ENCODE measurements around the gene SSTR5.
"Not testable (repeated sequence)": the region's sequence is repeated elsewhere in the genome, so short reads cannot be mapped to it uniquely, and the experiment has no call there.

The SSTR5 gene

GRCh38 chr16:1072526-1073261, at the start of gene SSTR5:
Gene SSTR5, plus strand, starts transcription at chr16:1072747. Its CDS starts 6,122 bp downstream, at chr16:1078869.
- no peak for DNase-seq

DNA sequence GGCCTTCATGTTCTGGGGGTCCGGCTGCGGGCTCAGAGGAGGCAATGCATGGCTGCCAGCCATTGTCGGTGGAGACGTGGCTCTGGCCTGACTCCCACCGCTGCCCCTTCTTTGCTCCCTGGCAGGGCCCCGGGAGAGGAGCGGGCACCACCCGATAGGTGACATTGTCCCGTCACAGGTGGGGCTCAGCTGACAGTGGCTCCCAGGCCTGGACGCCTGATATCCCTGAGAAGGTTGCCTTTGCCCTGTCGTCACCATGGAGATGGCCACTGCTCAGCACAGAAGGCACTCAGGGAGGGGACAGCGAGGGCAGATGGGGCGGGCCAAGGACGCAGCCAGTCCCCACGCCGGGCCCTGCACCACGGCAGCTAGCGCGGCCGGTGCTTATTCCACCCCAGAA, 48.4 kb upstream of the SSTR5 start:
- no peak for DNase-seq

GRCh38 chr16:1025183-1025809, 47.3 kb upstream of the SSTR5 start:
- DNase-seq: not testable (repeated sequence)

GRCh38 chr16:1026057-1026783, 46.3 kb upstream of the SSTR5 start:
- no peak for DNase-seq

DNA sequence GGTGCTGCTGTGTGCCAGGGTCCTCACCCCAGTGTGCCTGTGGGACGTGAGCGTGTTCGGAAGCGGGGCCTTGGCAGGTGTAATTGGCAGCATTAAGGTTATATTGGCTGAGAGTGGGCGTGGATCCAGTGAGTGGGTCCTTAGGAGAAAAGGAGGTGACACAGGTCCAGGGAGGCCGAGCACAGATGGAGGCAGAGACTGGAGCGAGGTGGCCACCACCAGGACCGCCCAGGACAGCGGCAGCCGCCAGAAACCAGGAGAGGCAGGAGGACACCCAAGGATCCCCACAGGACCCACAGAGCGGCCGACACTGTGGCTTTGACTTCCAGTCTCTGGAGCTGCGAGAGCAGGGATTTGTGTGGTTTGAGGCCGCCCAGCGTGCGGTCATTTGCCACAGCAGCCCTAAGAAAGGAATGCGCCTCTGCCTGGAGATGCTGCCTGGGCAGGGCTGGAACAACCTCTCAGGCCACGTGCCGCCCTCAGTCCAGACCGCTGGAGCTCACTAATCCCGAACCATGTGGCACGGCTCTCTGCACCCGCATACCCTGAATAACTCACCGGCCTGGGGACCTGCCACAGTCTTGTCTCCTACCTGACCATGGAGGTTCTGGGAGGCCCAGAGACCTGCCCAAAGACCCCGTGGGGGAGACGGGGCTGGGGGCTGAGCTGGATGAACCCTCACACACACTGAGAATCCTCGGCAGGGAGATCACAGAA, 45.6 kb upstream of the SSTR5 start:
- DNase-seq: no peak

DNA sequence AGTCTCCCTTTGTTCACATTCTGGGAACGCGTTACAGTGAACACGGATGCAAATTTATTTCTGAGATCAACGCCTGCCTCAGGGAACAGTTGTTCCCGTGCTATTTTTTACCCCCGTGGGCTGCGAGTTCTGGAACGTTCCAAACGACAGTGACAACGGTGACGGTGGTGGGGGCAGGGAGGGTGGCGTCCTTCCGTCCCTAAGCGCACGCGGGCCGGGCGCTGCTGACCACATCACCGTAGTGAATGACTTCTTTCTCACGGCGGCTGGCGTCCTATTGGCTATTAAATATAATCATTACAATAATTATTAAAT, 45.1 kb upstream of the SSTR5 start:
- no peak for DNase-seq

GRCh38 chr16:1028056-1028455, 44.5 kb upstream of the SSTR5 start:
- DNase-seq: no peak

- DNase-seq: no peak
These were observed 43.9 kb upstream of the SSTR5 start for GRCh38 chr16:1028524-1029258.

DNA sequence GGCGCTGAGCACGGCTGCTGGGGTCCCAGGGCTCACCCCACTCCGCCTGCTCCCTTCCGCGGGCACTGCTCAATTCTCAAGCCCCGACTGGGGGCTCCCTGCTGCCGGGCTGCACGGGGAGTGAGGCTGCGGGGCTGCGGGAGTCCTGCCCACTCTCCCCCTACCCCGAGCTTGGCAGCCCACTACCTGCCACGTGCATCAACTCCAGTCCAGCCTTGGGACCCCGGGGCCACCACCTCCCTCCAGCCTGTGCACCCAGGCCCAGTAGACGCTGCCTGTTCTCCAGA, 43.3 kb upstream of the SSTR5 start:
- DNase-seq: no peak

DNA sequence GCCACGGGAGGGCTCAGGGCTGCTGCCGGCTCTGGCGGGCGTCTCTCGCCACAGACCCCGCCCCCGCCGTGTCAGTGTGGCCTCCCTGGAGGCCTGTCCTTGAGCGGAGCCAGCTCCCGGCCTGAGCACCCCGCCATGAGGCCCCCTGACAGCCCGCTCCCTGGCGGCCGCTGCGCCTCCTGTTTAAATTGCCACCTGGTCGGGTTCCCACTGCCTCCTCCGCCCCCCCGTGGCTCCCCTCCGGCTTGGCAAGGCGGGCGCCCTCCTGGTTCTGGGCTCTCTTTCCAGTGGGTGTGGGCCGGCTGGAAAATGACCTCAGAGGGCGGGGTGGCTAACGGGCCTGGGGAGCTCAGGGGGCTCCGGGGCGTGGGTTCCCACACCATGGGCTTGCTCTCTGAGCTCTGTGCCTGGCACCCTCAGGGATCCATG, 42.1 kb upstream of the SSTR5 start:
- no peak for DNase-seq

GRCh38 chr16:1031666-1032065, 40.9 kb upstream of the SSTR5 start:
- no peak for DNase-seq

DNA sequence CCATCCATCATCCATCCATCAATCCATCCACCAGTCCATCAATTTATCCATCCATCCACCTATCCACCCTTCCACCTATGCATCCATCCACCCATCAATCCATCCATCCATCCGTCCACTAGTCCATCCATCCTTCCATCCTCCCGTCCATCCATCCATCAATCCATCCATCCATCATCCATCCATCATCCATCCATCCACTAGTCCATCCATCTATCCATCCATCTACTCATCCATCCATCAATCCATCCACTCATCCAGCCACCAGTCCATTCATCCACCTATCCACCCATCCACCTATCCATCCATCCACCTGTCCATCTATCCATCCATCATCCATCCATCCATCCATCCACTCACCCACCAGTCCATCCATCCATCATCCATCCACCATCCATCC, 39.9 kb upstream of the SSTR5 start:
- DNase-seq: no peak

GRCh38 chr16:1033128-1033679, 39.3 kb upstream of the SSTR5 start:
- no peak for DNase-seq

DNA sequence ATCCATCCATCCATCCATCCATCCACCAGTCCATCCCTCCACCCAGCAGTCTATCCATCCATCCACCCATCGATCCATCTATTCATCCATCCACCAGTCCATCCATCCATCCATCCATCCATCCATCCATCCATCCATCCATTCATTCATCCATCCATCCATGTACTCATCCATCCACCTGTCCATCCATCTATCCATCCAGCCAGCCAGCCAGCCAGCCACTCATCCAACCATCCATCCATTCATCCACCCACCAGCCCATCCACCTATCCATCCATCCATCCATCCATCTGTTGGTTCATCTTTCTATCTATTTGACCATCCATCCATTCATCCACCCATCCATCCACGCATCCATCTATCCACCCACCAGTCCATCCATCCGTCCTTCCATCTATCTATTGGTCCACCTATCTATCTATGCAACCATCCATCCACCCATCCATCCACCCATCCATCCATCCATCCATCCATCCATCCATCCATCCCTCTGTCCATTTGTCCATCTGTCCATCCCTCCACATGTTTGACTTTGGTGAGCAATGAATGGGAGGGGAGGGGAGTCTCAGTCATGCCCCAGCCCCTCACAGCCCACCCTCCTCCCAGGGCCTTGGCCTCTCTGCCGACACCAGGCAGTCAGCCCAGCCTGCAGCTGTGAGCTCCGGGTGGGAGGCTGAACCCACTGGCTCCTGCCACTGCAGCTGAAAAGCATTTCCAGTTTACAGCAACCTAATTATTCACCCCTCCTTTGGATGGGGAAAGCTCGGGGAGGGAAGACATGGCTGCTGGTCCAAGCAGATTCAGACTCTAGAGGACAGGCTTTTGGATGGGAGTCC, 38.1 kb upstream of the SSTR5 start:
- no peak for DNase-seq

GRCh38 chr16:1035066-1035415, 37.5 kb upstream of the SSTR5 start:
- no peak for DNase-seq

DNA sequence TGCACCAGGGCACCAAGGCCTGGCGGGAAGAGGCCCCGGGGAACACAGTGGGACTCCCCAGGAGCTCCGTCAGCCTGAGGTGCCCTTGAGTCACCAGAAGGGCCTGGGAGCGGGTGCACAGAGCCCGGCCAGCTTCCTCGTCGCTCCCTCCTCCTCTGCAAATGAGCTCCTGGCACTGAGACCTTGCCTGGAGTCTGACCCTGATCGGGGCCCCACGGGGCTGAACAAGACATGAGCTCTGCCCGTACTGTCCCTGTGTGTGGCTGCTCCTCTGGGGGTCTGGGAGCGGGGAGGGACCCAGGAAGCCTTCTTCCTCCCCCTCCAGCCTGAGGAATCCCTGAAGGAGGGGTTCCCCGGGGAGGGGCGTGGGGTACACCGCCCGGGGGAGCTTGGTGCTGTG, 36.4 kb upstream of the SSTR5 start:
- DNase-seq: no peak

GRCh38 chr16:1036726-1037393, 35.7 kb upstream of the SSTR5 start:
- no peak for DNase-seq

- no peak for DNase-seq
These were observed 34.9 kb upstream of the SSTR5 start for GRCh38 chr16:1037394-1038257.

GRCh38 chr16:1038932-1039331, 33.6 kb upstream of the SSTR5 start:
- DNase-seq: no peak

- no peak for DNase-seq
These were observed 32.8 kb upstream of the SSTR5 start for GRCh38 chr16:1039762-1040161.
